BE2C (cell line): ENCODE results near the gene NRSN2.

Experiments
- DNase-seq: peaks from one replicate; pipeline ENCODE4 v3.0.0-alpha.2; 2020
- H3K27me3 ChIP-seq: fragments of 250-450 bp; sonication (Bioruptor Pico); 2 replicates; pipeline ENCODE4 v1.5.1; 2020; ENCODE audit warnings: mild to moderate bottlenecking
- H3K36me3 ChIP-seq: fragments of 250-450 bp; sonication (Bioruptor Pico); 2 replicates; pipeline ENCODE4 v1.5.1; 2020; ENCODE audit warnings: mild to moderate bottlenecking
- H3K4me1 ChIP-seq: fragments of 250-450 bp; sonication (Bioruptor Pico); 2 replicates; pipeline ENCODE4 v1.5.1; 2020
- H3K4me3 ChIP-seq: 2 replicates; pipeline ENCODE4 v1.5.1; 2011; ENCODE audit warnings: low read depth, low read length
- H3K9me3 ChIP-seq: fragments of 250-450 bp; sonication (Bioruptor Pico); 2 replicates; pipeline ENCODE4 v1.5.1; 2020
- CTCF ChIP-seq: IDR thresholded peaks from 2 replicates; pipeline ENCODE4 v1.5.1; 2012; ENCODE audit warnings: mild to moderate bottlenecking, low read depth, low read length

NRSN2 gene

GRCh38 chr20:324177-325044 lies 22.5 kb upstream of the NRSN2 start:
- peak; percentile 93 for DNase-seq
- peak; percentile 19 for TF ChIP-seq CTCF
- peaks cover 3% of the 10 kb centered on the region; the same call in 1 of the 2 replicates for H3K4me1 ChIP-seq
- no peaks in the 10 kb centered on the region for H3K9me3 ChIP-seq
- no peaks in the 10 kb centered on the region for H3K27me3 ChIP-seq
- peak overlapping the region; percentile 75 for H3K4me3 ChIP-seq
- peaks cover 4% of the 10 kb centered on the region; the same call in 1 of the 2 replicates for H3K36me3 ChIP-seq

GRCh38 chr20:325045-325888 lies 21.6 kb upstream of the NRSN2 start, which contains the start of gene SOX12:
SOX12 (plus strand) TSS chr20:325552; CDS start chr20:325925, 373 bp downstream.
- H3K36me3 ChIP-seq, result peaks cover 8% of the 10 kb centered on the region; the same call in 1 of the 2 replicates
- no peaks in the 10 kb centered on the region for H3K9me3 ChIP-seq
- H3K4me1 ChIP-seq, result peaks cover 4% of the 10 kb centered on the region
- peak; percentile 94 for DNase-seq
- H3K27me3 ChIP-seq, result no peaks in the 10 kb centered on the region
- TF ChIP-seq CTCF, result no peak
- H3K4me3 ChIP-seq, result peak within 1 kb of the TSS; percentile 85

- TF ChIP-seq CTCF, result no peak
- peaks cover 8% of the 10 kb centered on the region; the same call in 1 of the 2 replicates for H3K36me3 ChIP-seq
- peak overlapping the region; percentile 85 for H3K4me3 ChIP-seq
- H3K4me1 ChIP-seq, result peaks cover 6% of the 10 kb centered on the region
- no peaks in the 10 kb centered on the region for H3K9me3 ChIP-seq
- H3K27me3 ChIP-seq, result no peaks in the 10 kb centered on the region
- peak; percentile 61 for DNase-seq
These were observed 20.8 kb upstream of the NRSN2 start for GRCh38 chr20:325889-326644.

GRCh38 chr20:326645-327185 lies 20.2 kb upstream of the NRSN2 start:
- H3K9me3 ChIP-seq, result no peaks in the 10 kb centered on the region
- peak overlapping the region; percentile 85 for H3K4me3 ChIP-seq
- peaks cover 6% of the 10 kb centered on the region for H3K4me1 ChIP-seq
- peaks cover 8% of the 10 kb centered on the region; the same call in 1 of the 2 replicates for H3K36me3 ChIP-seq
- H3K27me3 ChIP-seq, result no peaks in the 10 kb centered on the region
- peak; percentile 20 for DNase-seq
- TF ChIP-seq CTCF, result no peak

- no peak for TF ChIP-seq CTCF
- DNase-seq, result peak; percentile 89
- Histone ChIP-seq H3K4me3 (peak overlapping the region; percentile 85), H3K36me3 (peaks cover 8% of the 10 kb centered on the region; the same call in 1 of the 2 replicates), H3K27me3 (no peaks in the 10 kb centered on the region), H3K9me3 (no peaks in the 10 kb centered on the region), H3K4me1 (peaks cover 6% of the 10 kb centered on the region)
These were observed 19.5 kb upstream of the NRSN2 start for GRCh38 chr20:327186-328026.
